HG02798 (cell line): ENCODE measurements around the gene AGAP2.

Source experiments
- ATAC-seq: cut with Tn5 transposase; IDR thresholded peaks from one replicate; pipeline ENCODE4 v1.9.1; 2021; ENCODE audit warnings: mild to moderate bottlenecking; ENCODE audit not compliant: unreplicated experiment, poor library complexity

Gene AGAP2

DNA sequence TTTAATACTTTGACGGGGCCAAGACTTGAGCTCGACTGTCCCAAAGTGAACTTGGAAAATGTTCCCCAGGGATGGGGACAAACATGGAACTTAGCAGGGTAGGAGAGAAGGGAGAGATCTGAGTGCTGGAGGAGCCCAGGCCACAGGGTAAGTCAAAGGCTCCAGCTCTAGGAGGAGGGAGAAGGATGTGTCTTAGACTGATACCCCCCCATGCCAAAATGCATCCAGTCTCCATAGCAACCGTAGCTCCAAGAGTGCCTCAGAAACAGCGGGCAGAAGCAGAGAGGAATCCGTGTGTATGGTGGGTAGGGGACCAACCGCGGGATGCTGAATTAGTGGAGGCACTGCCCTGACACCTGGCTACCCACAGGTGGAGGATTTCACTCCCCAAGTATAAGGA is 845 bp upstream of the AGAP2 start:
- no peak for ATAC-seq

DNA sequence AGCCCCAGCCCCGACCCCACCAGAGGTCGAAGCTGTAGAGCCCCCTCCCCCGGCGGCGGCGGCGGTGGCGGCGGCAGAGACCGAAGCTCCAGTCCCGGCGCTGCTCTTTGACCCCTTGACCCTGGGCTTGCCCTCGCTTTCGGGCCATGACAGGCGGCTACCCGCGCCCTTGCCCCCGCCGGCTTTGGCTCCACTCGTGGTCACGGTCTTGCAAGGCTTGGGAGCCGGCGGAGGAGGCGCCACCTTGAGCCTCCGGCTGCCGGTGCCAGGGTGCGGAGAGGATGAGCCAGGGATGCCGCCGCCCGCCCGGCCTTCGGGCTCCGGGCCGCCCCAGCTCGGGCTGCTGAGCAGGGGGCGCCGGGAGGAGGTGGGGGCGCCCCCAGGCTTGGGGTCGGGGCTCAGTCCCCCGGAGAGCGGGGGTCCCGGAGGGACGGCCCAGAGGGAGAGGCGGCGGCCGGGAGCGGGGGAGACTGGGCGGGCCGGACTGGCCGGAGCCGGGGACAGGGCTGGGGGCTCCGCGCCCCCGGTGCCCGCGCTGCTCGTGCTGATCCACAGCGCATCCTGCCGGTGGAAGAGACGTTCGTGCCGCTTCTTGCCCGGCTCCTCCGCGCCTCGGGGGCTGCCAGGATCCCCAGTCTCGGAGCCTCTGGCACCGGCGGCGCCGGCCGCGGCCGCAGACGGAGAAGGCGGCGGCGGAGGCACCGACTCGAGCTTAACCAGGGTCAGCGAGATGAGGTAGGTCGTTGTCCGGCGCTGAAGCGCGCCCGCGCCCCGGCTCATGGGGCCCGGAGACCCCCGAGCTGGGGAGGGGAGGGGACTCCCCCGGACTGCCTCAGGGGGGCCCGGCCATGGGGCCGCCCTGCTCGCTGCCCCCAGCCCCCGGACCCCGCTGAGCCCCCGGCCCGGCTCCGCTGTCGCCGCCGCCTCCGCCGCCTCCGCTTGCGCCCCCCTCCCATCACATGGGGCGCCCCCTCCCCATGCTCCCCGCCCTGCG is 778 bp downstream of the AGAP2 start:
- ATAC-seq: no peak

DNA sequence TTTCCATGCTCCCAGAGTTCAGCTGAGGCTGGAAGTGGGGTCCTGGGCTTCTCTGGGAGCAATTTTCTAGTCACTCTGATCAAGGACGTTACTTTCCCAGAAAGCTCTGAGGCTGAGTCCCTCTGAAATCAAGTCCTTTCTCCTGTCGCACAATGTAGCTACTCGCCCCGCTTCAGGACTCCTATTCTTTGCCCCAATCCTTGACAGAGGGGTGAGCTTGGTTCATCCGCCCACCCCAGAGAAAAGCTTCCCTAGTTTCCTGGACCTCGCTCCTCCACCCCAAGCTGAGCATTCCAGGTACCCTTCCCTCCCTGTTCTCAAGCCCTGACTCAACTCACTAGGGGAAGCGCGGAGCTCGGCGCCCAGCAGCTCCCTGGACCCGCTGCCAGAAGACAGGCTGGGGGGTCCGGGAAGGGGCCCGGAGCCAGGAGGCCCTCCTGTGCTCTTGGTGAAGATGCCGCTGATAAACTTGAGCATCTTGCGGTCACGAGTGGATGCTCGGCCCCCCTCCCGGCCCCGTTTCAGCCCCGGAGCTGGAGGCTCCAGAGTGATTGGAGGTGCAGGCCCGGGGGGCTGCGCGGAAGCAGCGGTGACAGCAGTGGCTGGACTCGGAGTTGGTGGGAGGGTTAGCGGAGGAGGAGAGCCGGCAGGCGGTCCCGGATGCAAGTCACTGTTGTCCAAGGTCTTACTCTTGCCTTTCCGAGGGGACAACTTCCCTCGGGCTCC is 1.6 kb downstream of the AGAP2 start:
- no peak for ATAC-seq

DNA sequence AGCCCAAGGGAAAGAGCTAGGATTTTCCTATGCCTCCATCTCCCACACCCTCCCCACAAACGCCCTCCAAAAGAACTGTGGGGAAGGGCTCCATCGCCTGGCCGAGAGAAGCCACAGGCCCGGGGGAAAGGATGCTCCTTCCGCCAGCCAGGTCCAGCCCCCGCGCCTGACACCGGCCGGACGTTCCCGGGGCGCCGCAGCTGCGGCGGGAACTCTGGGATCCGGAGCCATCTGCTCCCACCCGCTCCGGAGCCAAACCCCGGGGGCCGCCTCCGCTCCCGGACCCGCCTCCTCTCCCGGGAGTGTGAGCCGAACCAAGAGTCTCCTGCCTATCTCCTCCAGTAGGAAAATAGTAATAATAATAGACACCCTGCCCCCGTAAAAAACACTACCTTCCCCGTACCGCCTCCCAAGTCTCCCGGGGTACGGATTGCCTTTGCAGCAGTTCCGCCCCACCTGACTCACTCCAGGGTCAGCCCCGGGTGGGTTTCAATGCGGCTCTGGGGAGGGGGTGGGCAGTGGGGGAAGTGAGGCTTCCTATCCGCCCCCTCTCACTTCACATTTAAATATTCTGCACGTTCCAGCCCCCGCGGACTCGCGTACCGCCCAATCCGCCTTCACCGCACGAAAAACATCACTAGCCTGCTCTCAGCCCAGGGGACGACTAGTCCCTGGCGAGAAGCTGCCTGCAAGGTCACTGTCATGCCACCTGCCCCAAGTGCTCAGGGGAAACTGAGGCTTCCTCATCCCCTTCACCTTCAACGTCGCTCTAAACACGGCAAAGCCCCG is 2.4 kb downstream of the AGAP2 start:
- ATAC-seq: no peak

DNA sequence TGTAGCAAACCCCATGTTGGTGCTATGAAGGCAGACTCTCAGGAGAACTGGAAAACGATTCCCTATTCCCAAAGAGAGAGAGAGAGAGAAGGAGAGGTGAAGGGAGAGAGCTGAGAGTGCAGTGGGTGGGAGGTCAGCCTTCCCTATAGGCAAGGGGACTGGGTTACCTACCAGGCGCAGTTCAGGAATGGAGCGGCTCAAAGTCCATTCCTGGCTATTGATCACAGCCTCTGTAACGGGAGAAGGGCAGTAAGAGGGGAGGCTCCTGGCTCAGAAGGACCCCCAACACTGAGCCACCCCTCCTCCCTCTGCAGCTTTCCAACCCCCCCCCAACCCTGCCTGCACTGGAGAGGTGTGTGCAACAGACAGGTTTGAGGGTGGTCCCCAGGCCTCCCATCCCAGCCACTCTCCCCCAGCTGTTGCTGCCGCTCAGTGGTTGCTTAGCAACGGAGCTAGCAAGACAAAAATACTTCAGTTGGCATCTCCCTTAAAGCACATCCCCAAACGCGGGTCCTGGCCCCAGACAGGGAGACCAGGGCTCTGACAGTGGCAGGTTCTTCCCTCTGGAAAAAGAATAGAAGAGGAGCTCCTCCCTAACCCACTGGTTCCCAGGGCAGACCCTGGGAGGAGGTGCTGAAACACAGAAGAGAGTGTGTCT is 3.2 kb downstream of the AGAP2 start:
- ATAC-seq: no peak

DNA sequence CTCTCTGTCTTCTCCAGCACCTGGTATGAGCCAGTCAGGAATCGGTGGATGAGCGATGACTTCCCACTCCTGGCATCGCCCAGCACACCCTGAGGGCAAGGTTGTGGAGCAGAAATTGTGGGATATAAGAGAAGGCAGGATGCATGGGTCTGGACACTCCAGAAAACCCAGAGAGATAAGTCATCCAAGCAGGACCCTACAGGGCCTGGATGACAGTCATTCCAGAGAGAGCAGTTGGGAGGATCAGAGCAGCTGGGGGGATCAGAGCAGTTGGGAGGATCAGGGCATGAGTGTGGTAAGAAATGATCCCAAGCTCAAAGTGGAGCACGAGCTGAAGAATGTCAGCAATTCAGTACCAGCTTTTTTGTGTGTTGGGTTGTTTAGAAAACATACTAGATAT is 4.0 kb downstream of the AGAP2 start:
- ATAC-seq: no peak

DNA sequence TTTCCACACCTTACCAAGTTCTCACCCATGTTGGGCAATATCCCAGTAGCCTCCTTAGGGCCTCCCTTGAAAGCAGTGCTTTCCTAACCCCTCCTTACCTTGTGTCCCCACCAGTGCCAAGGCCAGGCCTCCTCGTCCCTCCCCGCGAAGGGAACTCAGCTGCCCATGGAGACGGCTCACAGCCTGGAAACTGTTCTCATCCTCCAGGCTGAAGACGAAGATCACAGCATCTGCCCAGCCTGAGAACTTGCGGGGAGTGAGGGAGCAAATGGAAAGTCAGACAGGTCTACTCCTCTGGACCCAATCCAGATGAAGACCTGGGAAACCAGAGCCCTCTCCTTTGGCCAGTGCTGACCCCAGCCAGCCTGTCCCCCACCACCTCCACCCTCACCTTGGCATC is 4.6 kb downstream of the AGAP2 start:
- ATAC-seq: no peak

DNA sequence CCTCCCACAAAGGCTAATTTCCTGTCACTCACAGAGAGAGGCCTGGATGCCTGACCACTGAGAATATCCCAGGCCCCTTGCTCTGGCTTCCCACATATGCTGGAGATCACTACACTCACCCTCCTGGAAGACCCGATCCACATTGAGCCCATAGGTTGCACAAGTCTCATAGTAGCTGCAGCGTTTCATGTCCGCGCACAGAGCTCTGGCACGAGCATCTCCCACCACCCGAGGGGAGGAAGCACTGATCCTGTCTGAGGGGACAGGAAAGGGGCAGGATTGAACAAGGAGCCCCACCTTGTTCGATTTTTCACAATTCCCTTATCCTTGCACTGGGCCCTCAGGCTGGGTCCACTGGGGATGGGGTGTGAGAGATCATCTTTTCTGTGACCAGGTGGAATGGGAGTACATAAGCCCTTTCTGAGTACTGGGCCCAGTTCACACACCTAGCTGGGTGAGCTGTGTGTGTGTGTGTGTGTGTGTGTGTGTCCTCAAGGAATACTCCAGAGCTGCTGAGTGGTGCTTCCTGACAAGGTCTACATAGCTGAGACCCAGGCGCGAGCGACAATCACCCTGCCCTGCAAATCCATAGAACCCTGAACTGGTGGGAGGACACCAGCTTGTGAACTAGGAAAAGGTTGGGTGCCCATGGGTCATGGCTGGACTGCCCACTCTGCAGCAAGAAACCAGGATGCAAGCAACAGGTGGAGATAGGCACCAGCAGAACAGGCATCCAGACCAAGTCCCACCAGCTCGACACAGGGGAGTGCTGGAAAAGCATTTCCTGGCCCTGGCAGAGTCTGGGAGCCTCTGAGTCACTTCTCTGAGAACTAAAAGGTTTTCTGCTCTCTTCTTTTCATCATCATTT is 5.6 kb downstream of the AGAP2 start:
- ATAC-seq: no peak

DNA sequence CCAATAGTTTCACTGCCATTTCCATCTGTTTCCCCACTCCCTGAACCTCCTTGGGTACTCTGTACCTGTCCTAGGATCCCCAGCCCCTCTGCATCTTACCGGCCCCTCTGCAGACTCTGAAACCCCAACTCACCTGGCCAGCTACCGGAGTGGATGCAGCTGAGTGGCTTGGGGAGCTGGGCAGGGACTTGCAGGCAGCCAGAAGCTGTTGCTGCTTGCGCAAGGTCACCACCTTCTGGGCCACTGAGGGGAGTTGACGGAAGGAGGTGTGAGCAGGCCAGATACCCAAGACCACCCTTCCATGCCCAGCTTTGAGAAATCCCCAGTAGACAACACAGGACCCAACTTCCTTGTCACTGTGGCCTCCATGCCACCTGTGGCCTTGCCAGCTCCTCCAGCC is 6.3 kb downstream of the AGAP2 start:
- no peak for ATAC-seq

DNA sequence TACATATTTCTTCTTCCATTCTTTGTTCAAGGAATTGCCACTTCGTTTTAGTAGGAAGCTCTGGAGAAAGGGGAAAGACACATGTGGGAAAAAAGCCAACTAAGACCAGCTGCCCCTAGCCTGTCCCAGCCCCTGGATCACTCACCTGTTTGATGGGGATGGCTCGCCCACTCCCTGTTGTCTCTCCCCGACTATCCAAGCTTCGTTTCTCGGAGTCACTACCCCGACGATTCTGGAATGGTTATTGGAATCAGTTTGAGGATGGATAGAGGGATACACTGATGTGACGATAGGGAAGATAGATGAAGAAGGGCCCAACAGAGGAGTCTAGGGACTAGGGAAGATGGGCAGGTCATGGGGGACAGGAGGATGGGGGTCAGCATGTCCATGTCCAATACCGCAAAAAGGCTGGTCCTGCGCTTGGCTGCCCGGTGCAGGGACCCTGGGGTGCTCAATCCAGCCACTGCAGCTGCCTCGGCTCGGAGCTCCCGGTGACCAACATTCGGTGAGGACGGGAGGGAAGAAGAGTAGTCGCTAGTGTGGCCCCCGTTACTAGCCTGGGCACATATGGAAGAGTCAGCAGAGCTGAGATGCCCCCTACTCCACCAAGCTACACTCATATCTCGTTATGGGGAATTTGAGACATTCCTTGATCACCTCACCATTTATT is 7.0 kb downstream of the AGAP2 start:
- no peak for ATAC-seq

DNA sequence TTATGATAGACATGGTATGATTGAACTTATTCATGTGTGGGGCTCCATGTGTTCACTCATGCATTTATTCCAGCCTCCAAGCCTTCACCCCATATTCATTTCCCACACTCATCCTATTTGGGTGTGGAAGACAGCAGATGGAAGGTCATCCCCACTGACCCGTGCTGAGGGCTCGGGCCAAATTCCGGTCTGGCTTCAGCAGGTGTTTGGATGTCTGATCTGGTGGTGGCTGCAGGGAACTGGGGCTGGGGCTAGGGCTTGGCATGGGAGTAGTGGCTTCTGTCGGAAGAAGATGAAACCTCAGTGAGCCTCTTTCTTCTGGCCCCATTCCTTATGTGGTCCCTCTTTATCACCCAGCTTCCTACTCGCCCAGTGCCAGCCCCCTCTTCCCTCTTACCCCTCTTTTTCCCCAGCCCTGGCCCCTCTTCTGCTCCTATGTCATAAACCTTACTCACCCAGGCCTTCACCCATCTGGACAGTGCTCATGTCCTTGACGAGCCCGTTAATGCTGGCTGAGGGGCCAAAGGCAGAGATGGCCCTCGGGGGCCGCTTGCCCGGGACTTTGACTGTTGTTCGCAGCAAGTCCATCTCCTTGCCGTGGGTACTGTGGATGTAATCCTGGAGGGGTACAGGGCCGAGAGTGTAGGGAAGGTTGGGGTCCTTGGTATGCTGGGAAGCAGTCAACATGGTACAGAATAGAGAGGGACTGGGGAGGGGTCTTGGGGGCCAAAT is 8.0 kb downstream of the AGAP2 start:
- no peak for ATAC-seq

DNA sequence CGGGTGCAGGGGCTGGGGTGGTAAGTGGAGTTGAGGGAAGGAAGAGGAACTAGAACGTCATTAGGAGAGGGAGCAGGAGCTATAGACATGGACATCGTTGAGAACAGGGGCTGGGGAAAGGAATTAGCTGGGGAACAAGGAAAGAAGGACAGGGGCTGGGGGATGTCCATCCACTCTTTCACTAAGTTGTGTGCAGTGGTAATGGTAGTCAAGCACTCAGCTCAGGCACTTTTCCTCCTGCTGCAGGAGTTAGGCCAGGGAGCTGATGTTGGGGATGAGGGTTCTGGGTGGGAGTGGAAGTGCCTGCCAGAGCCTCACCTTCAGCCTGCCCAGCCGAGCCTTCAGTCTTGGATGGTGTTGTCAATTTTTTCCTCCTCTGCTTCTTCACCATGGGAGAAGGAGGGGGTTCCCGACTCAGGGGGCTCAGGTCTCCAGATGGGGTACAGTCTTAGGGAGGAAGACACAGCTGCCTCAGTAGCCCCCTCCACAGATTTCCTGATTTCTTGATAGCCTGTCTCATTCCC is 9.2 kb downstream of the AGAP2 start:
- ATAC-seq: no peak

DNA sequence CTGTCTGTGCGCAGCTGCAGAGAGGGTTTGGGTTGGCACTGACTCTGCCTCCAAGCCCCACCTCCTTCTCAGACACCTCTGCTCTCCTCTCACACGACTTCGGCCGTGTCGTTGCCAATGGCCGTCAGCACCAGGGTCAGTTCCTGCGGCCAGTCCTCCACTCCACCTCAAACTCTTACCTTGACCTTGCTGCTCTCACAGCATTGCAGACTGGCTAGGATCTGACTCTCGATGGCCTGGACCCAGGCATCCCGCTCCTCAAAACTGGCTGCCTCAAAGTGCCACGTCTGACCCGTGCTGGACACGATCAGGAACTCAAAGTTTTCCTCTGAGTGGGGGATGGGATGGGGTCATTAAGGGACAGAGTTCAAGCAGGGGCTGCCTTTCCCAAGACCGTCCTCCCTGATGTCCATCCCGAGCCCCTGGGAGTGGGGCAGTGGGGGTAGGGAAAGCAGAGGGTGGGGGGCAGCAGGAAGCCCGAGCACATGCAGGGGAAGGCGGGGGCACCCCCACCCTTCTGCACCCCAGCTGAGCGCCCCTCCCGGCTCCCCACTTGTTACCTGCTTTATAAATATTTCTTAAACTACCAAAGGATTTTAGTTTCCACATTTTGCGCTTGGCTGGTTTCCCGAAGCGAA is 10.7 kb downstream of the AGAP2 start:
- no peak for ATAC-seq

DNA sequence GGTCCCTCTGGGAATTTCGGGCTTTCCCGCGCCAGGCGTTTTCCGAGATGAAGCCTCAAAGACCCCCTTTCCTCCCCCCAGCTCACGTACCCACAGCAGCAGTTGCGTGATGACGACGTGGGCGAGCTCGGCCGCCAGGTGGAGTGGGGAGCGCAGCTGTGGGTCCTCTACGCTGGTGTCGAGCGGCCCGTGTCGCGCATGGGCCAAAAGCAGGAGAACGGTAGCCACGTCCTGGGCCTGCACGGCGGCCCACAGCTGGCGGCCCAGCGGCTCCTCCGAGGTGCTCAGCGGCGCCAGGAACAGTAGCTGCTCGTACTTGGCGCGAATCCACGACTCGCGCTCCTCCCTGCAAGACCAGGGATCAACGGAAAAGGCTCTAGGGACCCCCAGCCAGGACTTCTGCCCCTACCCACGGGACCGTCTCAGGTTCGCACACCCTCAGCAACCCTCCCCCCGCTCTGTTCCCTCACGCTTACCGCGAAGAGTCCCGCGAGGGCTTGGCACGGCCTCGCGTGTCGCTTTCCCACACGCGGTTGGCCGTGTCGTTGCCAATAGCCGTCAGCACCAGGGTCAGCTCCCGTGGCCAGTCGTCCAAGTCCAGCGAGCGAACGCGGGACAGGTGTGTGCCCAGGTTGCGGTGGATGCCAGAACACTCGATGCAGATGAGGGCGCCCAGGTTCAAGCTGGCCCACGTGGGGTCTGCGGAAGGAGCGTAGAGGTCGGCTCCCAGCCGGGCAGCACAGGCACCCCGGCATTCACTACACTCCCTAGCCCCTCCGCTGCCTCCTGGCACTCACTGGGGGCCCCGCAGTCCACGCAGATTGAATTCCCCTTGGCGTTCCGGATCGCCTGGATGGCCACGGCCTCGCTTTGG is 11.4 kb downstream of the AGAP2 start:
- ATAC-seq: no peak

DNA sequence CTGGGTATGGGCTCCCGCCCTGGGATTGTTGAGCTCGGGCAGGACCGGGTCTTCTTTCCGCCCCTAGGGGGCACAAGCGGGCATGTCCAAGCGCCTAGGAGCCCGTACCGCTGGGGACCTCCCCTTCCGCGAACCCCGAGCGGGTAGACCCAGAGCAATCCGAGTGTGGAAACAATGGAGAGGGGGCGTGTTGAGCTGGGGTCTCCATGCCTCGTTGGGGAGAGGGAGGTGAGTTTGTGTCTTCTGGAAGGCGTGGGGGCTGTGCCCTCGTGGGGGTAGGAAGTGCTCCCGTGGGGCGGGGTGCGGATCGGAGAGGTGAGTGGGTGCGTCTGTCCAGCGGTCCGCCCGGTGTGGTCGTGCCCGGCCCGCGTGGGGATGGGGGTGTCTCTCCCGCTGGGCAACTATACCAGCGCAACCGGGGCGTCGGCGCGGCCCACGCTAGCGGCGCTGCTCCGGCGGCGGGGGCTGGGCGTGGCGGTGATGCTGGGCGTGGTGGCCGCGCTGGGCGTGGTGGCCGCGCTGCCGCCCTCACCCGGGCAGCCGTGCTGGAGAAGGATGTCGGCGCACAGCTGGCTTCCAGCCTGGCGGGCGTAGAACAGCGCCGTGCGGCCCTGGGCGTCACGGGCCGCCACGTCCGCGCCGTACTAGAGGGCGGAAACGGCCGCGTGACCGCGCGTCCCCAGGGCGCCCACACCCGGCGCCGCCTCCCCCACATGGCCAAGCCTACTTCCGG is 12.2 kb downstream of the AGAP2 start:
- ATAC-seq: no peak

DNA sequence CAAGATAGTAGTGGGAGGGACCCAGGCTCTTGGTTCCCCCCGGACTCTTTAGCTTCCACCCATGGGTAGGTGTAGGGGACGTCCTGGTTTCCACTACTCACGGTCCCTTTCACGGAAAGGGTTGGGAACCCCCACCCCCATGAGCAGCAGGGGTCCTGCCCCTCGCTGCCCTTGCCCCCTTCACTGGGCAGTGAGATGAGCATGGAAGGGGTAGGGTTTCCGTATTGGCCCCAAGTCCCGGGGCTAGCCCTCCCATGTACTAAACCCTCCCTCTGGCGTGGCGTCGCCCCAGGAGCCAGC is 12.7 kb downstream of the AGAP2 start:
- no peak for ATAC-seq
